GM19023 (cell line): ENCODE data around the gene CBLL1.

Source experiments
- ATAC-seq: cut with Tn5 transposase; IDR thresholded peaks from one replicate; pipeline ENCODE4 v1.9.1; 2021; ENCODE audit warnings: mild to moderate bottlenecking, moderate library complexity; ENCODE audit not compliant: unreplicated experiment

CBLL1 gene

GRCh38 chr7:107743567-107744344 lies at the start of gene CBLL1:
Gene CBLL1 (plus strand): TSS chr7:107744142. CDS start chr7:107744164, 22 bp downstream.
- peak; percentile 88 for ATAC-seq

GRCh38 chr7:107694386-107694785 lies 49.6 kb upstream of the CBLL1 start:
- ATAC-seq = no peak

GRCh38 chr7:107696330-107696946 lies 47.5 kb upstream of the CBLL1 start:
- ATAC-seq = no peak

- ATAC-seq = no peak
Measured at GRCh38 chr7:107697321-107698049, 46.5 kb upstream of the CBLL1 start.

GRCh38 chr7:107700570-107700969 lies 43.4 kb upstream of the CBLL1 start:
- no peak for ATAC-seq

GRCh38 chr7:107701191-107701590 lies 42.8 kb upstream of the CBLL1 start:
- no peak for ATAC-seq

- no peak for ATAC-seq
Measured at GRCh38 chr7:107703219-107703618, 40.7 kb upstream of the CBLL1 start.

GRCh38 chr7:107703872-107704271 lies 40.1 kb upstream of the CBLL1 start:
- no peak for ATAC-seq

GRCh38 chr7:107708956-107709355 lies 35.0 kb upstream of the CBLL1 start:
- no peak for ATAC-seq

- ATAC-seq = no peak
Measured at GRCh38 chr7:107711301-107711700, 32.6 kb upstream of the CBLL1 start.

GRCh38 chr7:107712025-107712424 lies 31.9 kb upstream of the CBLL1 start:
- ATAC-seq = no peak

GRCh38 chr7:107712896-107713295 lies 31.0 kb upstream of the CBLL1 start:
- ATAC-seq = no peak

GRCh38 chr7:107715531-107715930 lies 28.4 kb upstream of the CBLL1 start:
- ATAC-seq = no peak

GRCh38 chr7:107718456-107719193 lies 25.3 kb upstream of the CBLL1 start:
- no peak for ATAC-seq

GRCh38 chr7:107721286-107721685 lies 22.7 kb upstream of the CBLL1 start:
- no peak for ATAC-seq

GRCh38 chr7:107723255-107723654 lies 20.7 kb upstream of the CBLL1 start:
- ATAC-seq = no peak

- no peak for ATAC-seq
Measured at GRCh38 chr7:107725138-107725740, 18.7 kb upstream of the CBLL1 start.

GRCh38 chr7:107726356-107727130 lies 17.4 kb upstream of the CBLL1 start:
- no peak for ATAC-seq

- ATAC-seq = no peak
Measured at GRCh38 chr7:107728276-107728675, 15.7 kb upstream of the CBLL1 start.
